HUES6 (cell line): ENCODE data around the gene SPAG9.
A peak's percentile ranks its signal among the peaks of the same experiment; 100 is the strongest.

Source experiments
- H3K27ac ChIP-seq: 2 replicates; pipeline ENCODE4 v1.7.0; 2013; ENCODE audit warnings: low read depth, mild to moderate bottlenecking, low read length, inconsistent platforms
- H3K27me3 ChIP-seq: 2 replicates; pipeline ENCODE4 v1.6.1; 2013; ENCODE audit warnings: low read length; ENCODE audit not compliant: control insufficient read depth, insufficient read depth
- H3K36me3 ChIP-seq: 2 replicates; pipeline ENCODE4 v1.6.1; 2013; ENCODE audit warnings: low read length; ENCODE audit not compliant: control insufficient read depth, insufficient read depth
- H3K4me1 ChIP-seq: 2 replicates; pipeline ENCODE4 v1.6.1; 2013; ENCODE audit warnings: low read length; ENCODE audit not compliant: control insufficient read depth, insufficient read depth
- H3K4me3 ChIP-seq: 2 replicates; pipeline ENCODE4 v1.5.1; 2013; ENCODE audit warnings: low read depth, low read length
- H3K9ac ChIP-seq: one replicate; pipeline ENCODE4 v1.6.1; 2013; ENCODE audit warnings: mild to moderate bottlenecking, low read length
- H3K9me3 ChIP-seq: 2 replicates; pipeline ENCODE4 v1.6.1; 2013; ENCODE audit warnings: low read depth, low read length; ENCODE audit not compliant: control insufficient read depth, insufficient read depth

The SPAG9 gene

DNA sequence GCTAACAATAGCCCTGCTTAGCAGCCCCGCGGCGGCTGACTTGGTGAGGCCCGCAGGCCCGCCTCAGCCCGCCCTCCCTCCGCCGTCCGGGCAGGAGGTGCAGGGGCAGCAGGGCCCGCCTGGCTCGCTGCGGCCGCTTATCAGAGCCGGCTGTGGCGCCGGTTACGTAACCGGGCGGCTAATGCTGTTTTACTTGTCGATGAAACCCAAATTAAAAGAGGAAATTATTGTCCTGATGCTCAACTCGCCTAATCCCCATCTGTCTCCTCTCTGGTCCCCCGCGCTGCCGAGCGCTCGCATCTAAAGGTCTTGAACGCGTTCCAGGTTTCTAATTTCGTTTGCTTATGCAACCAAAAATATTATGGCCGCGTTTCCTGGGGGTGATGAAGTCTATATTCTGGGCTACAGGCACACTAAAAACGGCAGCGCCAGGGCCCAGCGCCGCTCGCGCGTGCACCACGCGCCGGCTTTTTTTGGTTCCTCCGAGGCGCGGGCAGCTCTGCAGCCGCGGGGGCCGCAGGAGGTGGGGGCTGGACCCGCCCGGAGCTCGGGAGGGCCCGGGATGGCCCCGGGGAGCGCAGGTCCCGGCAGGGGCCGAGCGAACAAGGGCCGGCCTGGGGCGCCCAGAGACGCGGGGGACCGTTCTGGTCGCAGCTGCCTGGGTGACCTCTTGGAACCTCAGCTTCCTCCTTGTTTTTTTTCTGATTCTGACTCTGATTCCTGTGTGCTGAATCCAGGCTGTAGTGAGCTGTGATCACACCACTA is 189.3 kb downstream of the SPAG9 start:
- H3K36me3 ChIP-seq: no peaks in the 10 kb centered on the region
- peak overlapping the region; percentile 64 for H3K4me3 ChIP-seq
- no peak overlapping the region for H3K27ac ChIP-seq
- peak overlapping the region; percentile 54 for H3K9ac ChIP-seq
- H3K27me3 ChIP-seq: peaks cover 25% of the 10 kb centered on the region
- peaks cover 10% of the 10 kb centered on the region; the same call in 1 of the 2 replicates for H3K4me1 ChIP-seq
- no peaks in the 10 kb centered on the region for H3K9me3 ChIP-seq

DNA sequence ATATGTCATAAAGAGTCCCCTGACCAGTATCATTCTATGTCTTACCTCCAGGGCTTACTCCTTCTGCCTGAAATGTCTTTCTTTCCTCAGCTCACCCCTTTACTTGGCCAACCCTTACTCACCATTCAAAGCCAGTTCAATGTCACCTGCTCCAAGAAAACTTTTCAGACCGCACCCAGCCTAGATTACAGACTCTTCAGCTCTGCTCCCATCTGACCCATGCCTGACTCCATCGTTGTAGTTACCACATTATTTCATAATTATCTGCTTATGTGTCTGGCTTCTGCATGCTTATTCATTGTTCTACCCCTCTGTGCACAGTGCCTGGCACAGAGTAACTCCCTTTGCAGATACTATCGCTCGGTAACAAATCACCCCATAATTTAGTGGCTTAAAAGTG is 192.0 kb downstream of the SPAG9 start:
- Histone ChIP-seq H3K4me3 (no peak overlapping the region), H3K36me3 (no peaks in the 10 kb centered on the region), H3K9ac (no peak overlapping the region), H3K4me1 (peaks cover 12% of the 10 kb centered on the region), H3K27ac (no peak overlapping the region), H3K27me3 (peaks cover 25% of the 10 kb centered on the region), H3K9me3 (no peaks in the 10 kb centered on the region)

DNA sequence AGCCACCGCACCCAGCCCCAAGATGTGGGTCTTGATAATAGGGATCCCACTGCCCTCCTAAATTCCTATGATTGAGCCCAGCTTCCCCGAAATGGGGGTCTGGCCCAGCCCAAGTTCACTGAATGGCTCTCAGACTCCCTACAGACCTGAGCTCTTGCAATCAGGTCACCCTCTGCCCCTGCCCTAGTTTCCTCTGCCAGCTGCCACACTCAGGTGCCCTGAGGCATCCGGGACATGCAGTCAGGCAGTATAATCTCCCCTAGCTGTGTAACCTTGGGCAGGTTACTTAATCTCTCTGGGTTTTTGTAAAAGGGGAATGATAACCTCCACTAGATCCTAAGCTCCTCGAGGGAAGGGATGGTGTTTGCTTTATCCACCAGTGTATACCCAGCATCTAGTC is 193.4 kb downstream of the SPAG9 start:
- Histone ChIP-seq H3K4me1 (peaks cover 12% of the 10 kb centered on the region), H3K36me3 (no peaks in the 10 kb centered on the region), H3K9me3 (no peaks in the 10 kb centered on the region), H3K27ac (no peak overlapping the region), H3K4me3 (no peak overlapping the region), H3K9ac (no peak overlapping the region), H3K27me3 (peaks cover 22% of the 10 kb centered on the region)

DNA sequence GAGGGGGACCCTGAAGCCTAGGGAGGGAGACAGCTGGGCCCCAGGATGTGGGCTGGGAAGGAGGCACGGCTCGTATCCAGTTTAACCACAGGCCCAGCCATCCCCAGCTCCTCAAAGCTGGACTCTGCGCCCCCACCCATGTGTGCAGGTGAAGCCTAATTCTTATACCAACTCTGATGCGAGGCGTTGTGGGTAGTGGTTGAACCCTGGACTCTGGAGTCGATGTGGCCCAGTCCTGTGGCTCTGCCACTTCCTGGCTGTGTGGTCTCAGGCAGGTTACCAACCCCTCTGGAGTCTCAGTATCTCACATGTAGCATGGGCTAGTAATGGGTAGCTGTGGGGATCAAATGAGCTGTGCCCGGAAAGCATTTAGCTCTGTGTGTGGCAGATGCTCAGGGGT is 194.1 kb downstream of the SPAG9 start:
- Histone ChIP-seq H3K4me1 (peaks cover 12% of the 10 kb centered on the region), H3K9me3 (no peaks in the 10 kb centered on the region), H3K27me3 (peaks cover 15% of the 10 kb centered on the region), H3K9ac (no peak overlapping the region), H3K4me3 (no peak overlapping the region), H3K27ac (no peak overlapping the region), H3K36me3 (no peaks in the 10 kb centered on the region)

DNA sequence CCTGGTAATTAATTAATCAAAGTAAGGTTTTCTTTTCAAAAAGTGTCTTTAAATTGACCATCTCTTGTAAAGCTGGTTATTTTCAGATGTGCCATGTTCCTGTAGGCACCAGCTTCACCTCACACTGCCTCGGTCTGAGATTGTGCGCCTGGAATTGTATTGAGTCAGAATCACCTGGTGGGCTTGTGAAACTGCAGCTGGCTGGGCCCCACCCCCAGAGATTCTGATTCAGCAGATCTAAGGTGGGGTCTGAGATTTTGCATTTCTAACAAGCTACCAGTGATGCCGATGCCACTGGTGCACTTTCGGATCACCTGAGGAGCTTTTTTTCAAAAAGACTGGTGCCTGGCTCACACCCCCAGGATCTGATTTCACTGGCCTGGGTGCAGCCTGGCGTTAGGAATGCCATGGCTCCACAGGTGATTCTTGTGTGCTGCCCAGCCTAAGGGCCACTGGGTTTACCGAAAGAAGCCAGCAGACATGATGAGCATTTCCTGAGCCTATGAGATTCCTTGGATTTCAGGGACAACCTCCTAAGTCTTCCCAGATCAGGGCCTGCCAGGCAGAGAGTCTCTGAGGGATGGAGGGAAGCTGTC is 195.3 kb downstream of the SPAG9 start:
- no peak overlapping the region for H3K9ac ChIP-seq
- H3K9me3 ChIP-seq: no peaks in the 10 kb centered on the region
- peaks cover 15% of the 10 kb centered on the region for H3K27me3 ChIP-seq
- no peaks in the 10 kb centered on the region for H3K36me3 ChIP-seq
- no peak overlapping the region for H3K27ac ChIP-seq
- H3K4me3 ChIP-seq: no peak overlapping the region
- peaks cover 11% of the 10 kb centered on the region for H3K4me1 ChIP-seq

DNA sequence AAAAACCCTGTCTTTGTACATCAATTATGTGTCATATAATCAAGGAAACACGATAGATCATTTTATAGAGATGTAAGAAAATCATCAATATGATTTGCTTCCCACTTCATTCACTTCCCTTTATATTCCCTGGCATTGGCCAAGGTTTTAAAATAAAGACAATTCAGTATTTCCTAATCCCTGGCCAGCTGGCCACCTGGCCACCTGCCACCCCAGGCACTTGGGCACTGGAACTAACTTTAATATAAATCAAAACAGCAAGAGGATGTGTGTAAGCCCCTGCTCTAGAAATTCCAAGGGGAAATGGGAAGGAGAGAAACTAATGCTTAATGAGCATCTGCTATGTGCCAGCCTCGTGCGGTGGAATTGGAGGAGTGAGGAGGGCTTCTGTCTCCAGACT is 195.9 kb downstream of the SPAG9 start:
- Histone ChIP-seq H3K4me1 (peaks cover 10% of the 10 kb centered on the region), H3K9me3 (no peaks in the 10 kb centered on the region), H3K27ac (no peak overlapping the region), H3K27me3 (peaks cover 10% of the 10 kb centered on the region), H3K36me3 (no peaks in the 10 kb centered on the region), H3K4me3 (no peak overlapping the region), H3K9ac (no peak overlapping the region)

DNA sequence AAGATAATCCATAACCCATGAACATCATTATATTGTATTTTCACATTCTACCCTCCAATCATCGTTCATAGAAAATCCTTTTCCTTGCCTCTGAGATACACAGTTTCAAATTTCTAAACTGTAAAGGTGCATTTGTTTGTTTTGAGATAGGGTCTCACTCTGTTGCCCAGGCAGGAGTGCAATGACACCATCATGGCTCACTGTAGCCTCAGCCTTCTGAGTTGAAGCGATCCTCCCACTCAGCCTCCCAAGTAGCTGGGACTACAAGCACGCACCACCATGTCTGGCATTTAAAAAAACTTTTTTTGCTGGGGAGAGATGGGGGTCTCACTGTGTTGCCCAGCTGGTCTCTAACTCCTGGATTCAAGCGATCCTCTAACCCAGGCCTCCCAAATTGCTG is 196.4 kb downstream of the SPAG9 start:
- H3K4me3 ChIP-seq: no peak overlapping the region
- peaks cover 7% of the 10 kb centered on the region; the same call in 1 of the 2 replicates for H3K27me3 ChIP-seq
- no peak overlapping the region for H3K27ac ChIP-seq
- peaks cover 13% of the 10 kb centered on the region for H3K4me1 ChIP-seq
- no peak overlapping the region for H3K9ac ChIP-seq
- H3K36me3 ChIP-seq: no peaks in the 10 kb centered on the region
- no peaks in the 10 kb centered on the region for H3K9me3 ChIP-seq

DNA sequence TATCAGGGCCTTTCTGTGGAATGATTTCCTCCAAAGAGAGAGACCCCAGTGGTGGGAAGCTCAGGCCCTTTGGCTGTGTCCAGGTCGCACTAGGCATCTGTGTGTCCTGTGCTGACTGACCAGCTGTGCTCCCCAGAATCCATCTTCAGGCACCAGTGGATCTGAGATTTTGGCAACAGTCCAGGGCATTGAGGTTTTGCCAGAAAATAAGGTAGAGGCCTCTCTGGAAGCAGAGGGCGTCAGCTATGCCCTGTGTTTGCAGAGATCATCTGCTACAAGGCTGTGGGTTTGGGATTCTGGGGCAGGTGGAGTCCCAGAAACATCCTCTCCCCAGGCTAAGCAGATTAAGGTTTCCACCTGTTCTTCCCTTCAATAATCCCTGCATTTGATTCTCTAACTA is 197.1 kb downstream of the SPAG9 start:
- Histone ChIP-seq H3K4me1 (peaks cover 18% of the 10 kb centered on the region), H3K27ac (no peak overlapping the region), H3K27me3 (0 out of 2 replicates have a peak, but pooled peaks cover under 1% of the 10 kb centered on the region), H3K9me3 (no peaks in the 10 kb centered on the region), H3K9ac (no peak overlapping the region), H3K4me3 (no peak overlapping the region), H3K36me3 (no peaks in the 10 kb centered on the region)

DNA sequence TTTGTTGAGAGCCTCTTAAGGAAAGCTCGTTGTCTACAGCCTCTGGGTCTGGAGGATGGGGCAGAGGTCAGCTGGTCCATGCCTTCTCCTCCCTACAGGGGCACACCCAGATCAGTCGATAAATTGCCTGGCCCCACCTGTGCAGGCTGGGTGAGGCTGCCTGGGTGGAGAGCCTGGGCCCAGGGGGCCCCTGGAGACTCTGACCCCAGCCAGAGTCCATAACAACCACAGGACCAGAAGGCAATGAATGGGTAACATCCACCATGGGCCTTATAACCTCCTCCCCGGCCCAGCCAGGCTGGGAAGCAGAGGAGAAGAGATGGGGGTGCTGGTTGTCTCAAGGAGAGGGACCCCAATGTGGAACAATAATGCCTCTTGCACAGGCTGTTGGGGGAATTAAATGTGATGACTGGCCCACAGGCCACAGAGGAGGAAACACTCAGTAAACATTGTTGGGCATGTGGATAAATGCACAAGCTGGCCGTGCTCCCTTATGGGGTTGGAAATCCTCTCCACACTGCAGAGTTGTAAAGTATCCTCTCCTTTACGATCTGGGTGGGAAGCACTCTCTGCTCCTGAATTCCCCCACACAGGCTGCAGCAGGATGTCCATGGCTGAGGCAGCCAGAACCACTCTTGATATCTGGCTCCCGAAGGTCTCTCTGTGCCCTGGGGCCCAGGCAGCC is 197.8 kb downstream of the SPAG9 start:
- Histone ChIP-seq H3K9ac (no peak overlapping the region), H3K4me3 (no peak overlapping the region), H3K4me1 (peaks cover 26% of the 10 kb centered on the region), H3K27ac (no peak overlapping the region), H3K27me3 (no peaks in the 10 kb centered on the region), H3K36me3 (no peaks in the 10 kb centered on the region), H3K9me3 (no peaks in the 10 kb centered on the region)

DNA sequence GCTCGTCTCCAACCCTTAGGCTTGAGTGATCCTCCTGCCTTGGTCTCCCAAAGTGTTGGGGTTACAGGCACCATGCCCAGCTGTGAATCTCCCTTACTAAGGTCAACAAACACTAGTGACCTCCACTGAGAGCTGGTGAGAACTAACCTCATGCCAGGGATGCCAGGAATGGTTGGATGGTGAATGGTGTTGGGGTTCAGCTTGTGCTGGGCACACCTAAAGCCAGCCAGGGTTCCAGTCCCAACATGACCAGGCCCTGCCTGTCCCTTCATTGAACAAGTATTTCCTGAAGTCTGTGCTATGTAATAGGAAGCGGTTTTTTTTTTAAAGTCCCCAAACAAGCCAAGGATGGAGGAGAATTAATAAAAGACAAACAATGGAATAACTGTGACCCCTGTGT is 198.6 kb downstream of the SPAG9 start:
- no peaks in the 10 kb centered on the region for H3K27me3 ChIP-seq
- no peak overlapping the region for H3K27ac ChIP-seq
- no peaks in the 10 kb centered on the region for H3K36me3 ChIP-seq
- no peaks in the 10 kb centered on the region for H3K9me3 ChIP-seq
- no peak overlapping the region for H3K9ac ChIP-seq
- no peak overlapping the region for H3K4me3 ChIP-seq
- peaks cover 33% of the 10 kb centered on the region for H3K4me1 ChIP-seq

DNA sequence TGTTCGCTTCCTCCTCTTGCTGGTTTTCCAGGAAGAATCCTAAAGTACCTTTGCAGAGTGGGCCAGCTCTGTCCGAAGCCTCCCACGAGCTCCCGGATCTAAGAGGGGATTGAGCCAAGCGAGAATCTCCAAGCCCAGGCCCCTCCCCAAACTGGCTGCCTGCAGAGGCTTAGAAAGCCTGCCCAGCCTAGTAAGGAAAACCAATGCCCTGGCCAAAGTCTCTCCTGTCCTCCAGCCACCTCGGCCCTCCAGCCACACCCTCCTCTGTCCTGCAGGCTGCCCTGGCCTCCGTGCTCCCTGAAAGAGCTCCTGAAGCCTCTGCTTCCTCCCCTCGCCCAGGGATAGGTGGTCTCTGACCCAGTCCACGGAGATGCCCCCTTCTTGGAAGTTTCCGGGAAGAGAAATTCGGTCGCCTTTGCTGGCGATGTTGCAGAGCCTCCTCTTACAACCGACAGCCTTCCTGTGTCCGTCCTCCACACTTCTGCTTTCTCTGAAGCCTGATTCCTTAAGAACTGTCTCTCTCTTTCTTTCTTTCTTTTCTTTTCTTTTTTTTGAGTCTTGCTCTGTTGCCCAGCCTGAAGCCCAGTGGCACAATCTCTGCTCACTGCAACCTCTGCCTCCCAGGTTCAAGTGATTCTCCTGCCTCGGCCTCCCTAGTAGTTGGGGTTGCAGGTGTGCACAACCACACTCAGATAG is 199.6 kb downstream of the SPAG9 start:
- Histone ChIP-seq H3K9ac (no peak overlapping the region), H3K9me3 (no peaks in the 10 kb centered on the region), H3K4me1 (peaks cover 41% of the 10 kb centered on the region), H3K27ac (no peak overlapping the region), H3K36me3 (no peaks in the 10 kb centered on the region), H3K27me3 (no peaks in the 10 kb centered on the region), H3K4me3 (no peak overlapping the region)
